SKM-1 (cell line): Measurements from ENCODE around the gene GABBR1.

Source experiments
- DNase-seq: peaks from one replicate; lab custom pipeline; 2025; ENCODE audit not compliant: unreplicated experiment; lab: John Stamatoyannopoulos, UW

Gene GABBR1

DNA sequence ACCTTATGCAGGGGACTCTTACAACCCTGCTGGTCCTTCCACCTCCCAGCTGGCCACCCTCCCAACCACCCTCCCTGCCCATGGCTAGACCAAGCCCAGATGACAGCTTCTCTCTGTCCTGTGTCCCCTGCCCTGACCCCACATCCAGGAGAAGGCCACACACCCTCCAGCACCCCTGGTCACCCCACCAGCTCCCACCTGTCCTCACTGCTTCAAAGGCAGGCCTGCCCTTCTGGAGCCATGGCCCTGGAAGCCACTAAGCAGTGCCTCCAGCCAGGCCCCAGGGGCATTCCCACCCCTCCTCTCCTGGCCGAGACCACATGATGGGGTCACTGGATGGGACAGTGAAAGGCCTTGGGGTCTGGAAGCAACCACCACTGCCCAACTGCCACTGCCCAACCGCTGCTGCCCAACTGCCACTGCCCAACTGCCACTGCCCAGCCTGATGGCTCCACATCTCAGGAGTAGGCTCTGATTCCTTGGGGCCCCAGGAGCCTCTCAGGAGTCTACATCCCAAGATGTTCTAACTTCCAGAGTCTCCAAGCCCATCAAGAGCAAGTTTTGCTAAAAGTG lies 103.9 kb downstream of the GABBR1 start:
- DNase-seq = no peak

GRCh38 chr6:29528300-29528931 lies 104.6 kb downstream of the GABBR1 start:
- no peak for DNase-seq

GRCh38 chr6:29527564-29527963 lies 105.4 kb downstream of the GABBR1 start:
- no peak for DNase-seq

DNA sequence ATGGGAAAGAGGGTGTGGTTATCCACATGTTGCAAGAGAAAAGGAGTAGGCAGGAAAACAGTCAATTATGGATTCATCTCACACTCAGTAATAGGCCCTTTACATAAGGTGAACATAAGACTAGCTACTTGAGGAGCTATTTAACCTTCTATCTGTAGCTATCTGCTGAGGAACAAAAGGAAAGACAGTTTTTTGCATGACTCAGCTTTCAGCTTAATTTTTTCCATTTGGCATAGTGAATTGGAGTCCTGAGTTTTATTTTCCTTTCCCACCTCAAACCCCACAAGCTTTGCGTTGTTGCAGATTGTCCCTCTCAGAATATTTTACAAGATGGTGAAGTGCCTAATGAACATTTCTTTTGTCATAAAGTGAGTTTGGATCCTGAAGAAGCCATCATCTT lies 105.9 kb downstream of the GABBR1 start:
- no peak for DNase-seq

DNA sequence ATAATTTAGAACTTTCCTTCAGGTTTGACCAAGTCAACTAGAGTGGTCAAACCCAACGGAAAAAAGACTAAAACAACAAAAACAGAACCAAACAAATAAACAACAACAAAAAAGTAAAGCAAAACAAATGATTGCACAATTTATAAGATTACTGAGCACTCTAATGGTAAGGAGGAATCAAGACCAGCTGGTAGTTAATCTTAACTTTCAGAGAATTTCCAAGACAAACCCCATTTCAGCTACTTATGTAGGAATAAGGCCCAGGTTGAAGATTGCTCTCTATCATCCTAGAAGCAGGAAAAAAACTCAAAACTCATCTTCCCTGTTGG lies 107.7 kb downstream of the GABBR1 start:
- no peak for DNase-seq

DNA sequence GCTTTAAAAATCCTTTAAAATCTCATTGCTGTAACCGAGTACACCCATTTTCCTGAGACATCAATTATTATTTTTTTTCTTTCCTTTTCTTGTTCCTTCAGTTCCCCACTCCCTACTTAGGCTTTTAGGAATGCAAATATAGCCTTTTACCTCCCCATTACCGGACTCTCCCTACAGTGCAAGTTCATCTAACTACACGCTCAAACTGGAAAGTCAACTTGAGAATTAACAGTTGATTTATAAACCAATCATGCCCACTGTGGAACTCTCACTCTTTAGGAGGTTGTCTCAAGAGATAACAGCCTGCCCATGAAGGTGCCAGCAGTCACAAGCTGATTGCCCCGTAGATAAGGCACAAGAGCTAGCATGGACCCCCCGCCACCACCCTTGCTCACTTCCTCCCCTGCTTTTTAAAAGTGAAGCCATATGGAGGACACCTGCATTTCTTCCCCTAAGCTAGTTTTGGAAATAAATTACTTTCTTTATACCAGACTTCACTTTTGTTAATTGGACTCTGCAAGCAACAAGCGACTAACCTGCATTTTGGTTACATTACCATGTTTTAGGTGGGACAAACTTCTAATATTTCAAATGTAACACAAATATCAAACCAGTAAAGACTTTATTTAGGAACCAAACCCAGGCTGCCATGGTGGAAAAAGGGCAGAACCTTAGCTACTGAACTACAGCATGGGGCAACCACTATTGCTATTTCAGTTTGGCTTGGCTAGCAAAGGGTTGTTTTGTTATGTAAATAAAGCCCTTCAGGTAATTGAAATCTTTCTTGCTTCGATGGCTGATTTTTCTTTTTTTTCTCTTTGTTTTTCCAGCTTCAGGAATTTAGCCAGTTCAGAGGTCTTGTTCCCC lies 108.3 kb downstream of the GABBR1 start:
- DNase-seq = no peak

- no peak for DNase-seq
Measured at GRCh38 chr6:29524044-29524443, 108.9 kb downstream of the GABBR1 start.

- DNase-seq = no peak
Measured at GRCh38 chr6:29522227-29522626, 110.8 kb downstream of the GABBR1 start.

DNA sequence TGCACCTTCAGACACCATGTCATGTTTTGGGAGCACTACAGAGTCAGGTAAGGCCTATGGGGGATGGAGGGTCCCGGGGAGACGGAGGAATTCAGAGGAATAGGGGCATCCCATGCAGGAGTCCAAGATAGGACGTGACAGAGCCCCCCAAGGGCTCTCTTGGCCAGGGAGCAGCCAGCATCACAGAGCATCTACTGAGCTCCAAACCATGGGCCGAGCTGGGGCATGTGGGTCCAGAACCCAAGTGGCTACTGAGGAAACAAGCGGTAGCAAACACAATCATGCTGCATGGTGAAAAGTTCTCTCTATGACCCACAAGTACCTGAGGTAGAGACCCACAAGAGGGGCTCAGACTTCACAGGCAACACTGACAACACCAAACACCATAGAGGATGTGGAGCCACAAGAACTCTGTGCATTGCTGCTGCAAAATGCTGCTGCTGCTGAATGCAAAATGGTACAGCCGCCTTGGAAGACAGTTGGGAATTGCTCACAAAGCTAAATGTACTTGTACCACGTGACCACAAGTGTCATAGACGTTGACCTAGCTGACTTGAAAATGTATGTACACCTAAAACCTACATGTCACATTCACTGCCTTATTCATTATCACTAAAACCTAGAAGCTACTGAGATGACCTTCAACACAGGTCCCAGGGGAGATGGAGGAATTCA lies 111.8 kb downstream of the GABBR1 start:
- no peak for DNase-seq

GRCh38 chr6:29520232-29520631 lies 112.8 kb downstream of the GABBR1 start:
- no peak for DNase-seq

DNA sequence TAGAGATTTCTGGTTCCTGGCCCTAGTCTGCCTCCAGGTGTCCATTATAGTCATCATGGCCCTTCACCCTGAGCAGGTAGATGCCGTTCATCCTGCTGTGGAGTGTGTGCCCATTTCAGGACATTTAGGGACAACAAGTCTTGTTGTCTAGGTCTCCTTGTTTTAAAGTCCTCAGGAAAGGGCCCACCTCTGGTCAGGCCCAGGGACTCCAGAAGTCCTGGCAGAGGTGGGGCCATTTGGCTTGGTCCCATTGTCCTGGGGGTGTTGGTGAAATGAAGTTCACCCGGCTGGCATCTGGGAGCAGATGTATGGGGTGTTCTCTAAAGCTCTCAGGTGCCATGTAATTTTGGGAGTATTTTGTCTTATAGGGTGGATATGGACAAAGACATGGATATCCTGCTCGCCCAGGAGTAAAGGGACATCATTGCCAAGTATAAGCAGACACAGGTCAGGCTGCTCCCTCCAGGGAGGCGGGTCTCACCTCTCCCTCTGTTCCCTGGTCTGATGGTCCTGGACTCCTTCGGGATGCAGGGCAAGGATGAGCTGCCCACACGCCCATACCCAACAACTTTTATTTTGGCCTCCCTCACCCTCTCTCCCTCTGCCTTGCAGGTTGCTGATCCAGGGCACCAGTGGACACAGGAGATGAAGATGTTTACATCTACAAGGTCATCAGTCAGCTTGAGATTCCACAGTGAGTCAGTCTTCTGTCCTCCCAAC lies 113.5 kb downstream of the GABBR1 start:
- DNase-seq = no peak

DNA sequence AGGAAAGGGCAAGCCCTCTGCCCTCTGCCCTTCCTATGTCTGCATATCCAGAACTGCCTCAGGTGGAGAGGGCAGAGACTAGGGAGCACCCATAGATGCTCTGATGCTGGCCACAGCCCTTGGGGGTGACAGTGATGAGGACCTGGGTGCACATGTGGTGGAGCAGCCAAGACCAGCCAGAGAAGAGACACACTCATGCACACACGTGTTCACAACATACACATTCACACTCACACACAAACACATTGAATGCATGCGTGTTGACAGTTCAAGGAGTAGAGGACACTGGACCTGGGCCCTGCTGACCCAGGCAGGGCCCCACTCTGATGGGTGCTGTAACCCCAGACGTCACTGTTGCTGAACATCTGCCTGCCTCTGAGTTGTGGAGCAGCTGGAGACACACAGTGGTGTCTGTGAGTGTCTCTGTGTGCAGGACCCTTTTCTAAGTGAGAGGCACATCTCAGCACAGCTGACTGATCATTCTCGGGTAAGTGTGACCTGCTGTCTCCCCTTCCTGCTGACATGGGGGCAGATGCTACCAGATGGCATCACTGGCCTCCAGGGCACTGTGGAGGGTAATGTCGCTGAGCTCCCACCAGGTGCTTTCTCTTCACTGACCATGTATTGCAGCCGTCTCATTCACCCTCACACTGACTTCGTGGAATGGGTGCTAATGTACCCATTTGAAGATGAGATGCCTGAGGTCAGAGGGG lies 115.1 kb downstream of the GABBR1 start:
- DNase-seq = no peak

GRCh38 chr6:29517245-29517644 lies 115.7 kb downstream of the GABBR1 start:
- no peak for DNase-seq

DNA sequence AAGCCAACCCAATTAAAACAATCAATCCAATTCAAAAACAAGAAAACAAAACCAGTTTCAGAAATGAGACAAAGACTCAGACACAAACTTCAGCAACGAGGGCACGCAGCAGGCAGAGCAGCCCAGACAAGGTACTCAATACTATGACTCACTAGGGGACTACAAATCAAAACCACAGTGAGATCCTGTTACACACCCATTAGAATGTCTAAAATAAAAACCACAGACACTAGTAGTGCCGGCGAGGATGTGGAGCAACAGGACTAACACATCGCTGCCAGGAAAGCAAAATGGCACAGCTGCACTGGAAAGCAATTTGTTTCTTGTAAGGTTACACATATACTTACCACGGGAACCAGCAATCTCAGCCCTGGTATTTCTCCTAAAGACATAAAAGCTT lies 116.9 kb downstream of the GABBR1 start:
- DNase-seq = no peak

DNA sequence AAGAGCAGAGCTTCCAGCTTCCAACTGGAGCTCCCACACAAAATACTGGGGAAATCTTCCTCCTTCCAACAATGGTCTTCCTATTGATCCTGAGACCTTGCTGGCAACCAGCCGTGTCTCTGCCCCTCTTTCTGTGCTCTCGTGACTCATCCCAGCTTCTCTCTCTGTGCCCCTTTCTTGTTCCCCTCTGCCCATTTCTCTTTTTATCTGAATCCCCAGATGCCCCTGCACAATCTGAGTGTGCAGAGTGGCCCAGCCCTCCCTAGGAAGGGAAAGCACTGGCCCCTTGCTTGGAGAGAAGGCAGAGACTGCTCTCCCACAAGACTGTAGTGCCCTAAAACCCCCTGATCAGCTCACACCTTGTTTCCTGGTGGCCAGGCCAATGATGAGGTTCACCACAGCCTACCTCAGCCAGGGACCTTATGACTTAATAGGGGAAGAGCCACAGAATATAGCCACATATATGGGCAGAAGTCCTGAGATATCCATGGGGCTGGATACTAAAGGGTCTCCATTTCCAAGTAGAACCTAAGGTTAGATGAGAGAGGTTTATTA lies 122.2 kb downstream of the GABBR1 start:
- DNase-seq = no peak

GRCh38 chr6:29510202-29510601 lies 122.8 kb downstream of the GABBR1 start:
- no peak for DNase-seq
